PC-9 (cell line): ENCODE results near the gene GMPPA.

Experiments
- EZH2 ChIP-seq: fragments of 200-600 bp; sonication (generic); IDR thresholded peaks from 2 replicates; pipeline ENCODE4 v1.8.0; 2017; ENCODE audit warnings: antibody characterized with exemption, low read depth
- TF ChIP-seq, protein P1 (sequence below): fragments of 200-600 bp; sonication (generic); conservative IDR thresholded peaks from 2 replicates; pipeline ENCODE4 v1.6.1; 2017; ENCODE audit warnings: mixed run types, antibody characterized with exemption, mild to moderate bottlenecking, moderate library complexity

DNA sequence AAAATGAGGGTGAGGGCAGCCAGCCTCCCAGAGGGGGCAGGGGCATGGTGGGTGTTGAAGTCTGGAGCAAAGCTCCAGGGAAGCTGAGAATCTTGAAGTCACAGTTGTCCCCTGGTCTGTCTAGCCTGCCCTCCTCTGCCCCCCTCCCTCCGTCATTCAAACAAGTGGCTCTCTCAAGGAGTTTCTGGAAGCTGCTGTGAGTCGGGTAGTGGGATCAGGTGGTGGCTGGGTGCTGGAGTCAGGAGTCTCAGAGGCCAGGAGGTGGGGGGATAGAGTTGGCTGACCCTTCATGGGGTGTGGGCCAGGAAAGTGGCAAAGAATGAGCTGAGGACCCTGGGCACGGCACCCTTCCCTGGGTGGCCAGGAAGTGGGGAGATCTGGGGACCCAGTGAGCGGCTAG is 15.1 kb downstream of the GMPPA start:
- no peak for TF ChIP-seq EZH2
- TF ChIP-seq, protein P1, sequence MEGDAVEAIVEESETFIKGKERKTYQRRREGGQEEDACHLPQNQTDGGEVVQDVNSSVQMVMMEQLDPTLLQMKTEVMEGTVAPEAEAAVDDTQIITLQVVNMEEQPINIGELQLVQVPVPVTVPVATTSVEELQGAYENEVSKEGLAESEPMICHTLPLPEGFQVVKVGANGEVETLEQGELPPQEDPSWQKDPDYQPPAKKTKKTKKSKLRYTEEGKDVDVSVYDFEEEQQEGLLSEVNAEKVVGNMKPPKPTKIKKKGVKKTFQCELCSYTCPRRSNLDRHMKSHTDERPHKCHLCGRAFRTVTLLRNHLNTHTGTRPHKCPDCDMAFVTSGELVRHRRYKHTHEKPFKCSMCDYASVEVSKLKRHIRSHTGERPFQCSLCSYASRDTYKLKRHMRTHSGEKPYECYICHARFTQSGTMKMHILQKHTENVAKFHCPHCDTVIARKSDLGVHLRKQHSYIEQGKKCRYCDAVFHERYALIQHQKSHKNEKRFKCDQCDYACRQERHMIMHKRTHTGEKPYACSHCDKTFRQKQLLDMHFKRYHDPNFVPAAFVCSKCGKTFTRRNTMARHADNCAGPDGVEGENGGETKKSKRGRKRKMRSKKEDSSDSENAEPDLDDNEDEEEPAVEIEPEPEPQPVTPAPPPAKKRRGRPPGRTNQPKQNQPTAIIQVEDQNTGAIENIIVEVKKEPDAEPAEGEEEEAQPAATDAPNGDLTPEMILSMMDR = no peak
